Lower leg skin (tissue), 3 donors: Measurements from ENCODE around the gene MLLT11.

Experiments used
- POLR2A ChIP-seq, 2 donors: fragments of 450-650 bp; IDR thresholded peaks; one replicate each; pipeline ENCODE4 v1.6.1; 2016 to 2017; ENCODE audit warnings: antibody characterized with exemption in 2 of 2, mild to moderate bottlenecking in 1 of 2, moderate library complexity in 1 of 2
- TF ChIP-seq, protein P1 (sequence below), 3 donors: fragments of 450-650 bp; IDR thresholded peaks; one replicate each; pipeline ENCODE4 v1.5.1; 2016; ENCODE audit warnings: antibody characterized with exemption in 3 of 3, mild to moderate bottlenecking in 3 of 3, moderate library complexity in 2 of 3

DNA sequence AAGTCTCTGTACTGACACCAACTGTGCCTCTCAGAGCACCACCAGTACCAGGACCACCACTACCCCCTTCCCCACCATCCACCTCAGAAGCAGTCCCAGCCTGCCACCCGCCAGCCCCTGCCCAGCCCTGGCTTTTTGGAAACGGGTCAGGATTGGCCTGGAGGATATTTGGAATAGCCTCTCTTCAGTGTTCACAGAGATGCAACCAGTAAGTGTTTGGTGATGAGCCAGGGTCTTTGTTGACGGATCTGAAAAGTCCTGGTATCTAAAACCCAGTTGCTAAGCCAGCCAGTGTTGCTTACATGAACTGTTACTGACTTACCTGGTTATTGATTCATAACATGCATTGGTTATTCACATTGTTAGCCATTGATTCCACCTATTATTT, 11.6 kb upstream of the MLLT11 start:
- TF ChIP-seq, protein P1, sequence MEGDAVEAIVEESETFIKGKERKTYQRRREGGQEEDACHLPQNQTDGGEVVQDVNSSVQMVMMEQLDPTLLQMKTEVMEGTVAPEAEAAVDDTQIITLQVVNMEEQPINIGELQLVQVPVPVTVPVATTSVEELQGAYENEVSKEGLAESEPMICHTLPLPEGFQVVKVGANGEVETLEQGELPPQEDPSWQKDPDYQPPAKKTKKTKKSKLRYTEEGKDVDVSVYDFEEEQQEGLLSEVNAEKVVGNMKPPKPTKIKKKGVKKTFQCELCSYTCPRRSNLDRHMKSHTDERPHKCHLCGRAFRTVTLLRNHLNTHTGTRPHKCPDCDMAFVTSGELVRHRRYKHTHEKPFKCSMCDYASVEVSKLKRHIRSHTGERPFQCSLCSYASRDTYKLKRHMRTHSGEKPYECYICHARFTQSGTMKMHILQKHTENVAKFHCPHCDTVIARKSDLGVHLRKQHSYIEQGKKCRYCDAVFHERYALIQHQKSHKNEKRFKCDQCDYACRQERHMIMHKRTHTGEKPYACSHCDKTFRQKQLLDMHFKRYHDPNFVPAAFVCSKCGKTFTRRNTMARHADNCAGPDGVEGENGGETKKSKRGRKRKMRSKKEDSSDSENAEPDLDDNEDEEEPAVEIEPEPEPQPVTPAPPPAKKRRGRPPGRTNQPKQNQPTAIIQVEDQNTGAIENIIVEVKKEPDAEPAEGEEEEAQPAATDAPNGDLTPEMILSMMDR (IDR thresholded peaks at IDR 0.05): no peak
- TF ChIP-seq POLR2A (IDR thresholded peaks at IDR 0.05): no peak
